HepG2 (cell line): ENCODE results near the gene EFCAB8. TPM values are rescaled to one million over a fixed set of nuclear protein-coding genes. Genes with fewer than 3 reads are reported as not detected.

Source experiments
- ATAC-seq: fragments of 200-7000 bp; cut with Tn5 transposase; 3 replicates; pipeline ENCODE4 v1.9.1; 2020; ENCODE audit warnings: mild to moderate bottlenecking, moderate library complexity
- BruUV-seq: library from RNA; stranded (reverse); fragments of 400-500 nt; replicated peaks from 2 replicates; lab custom pipeline; 2021; lab: Mats Ljungman, UMichigan
- CTCF ChIA-PET: fragments of 300-600 bp; formaldehyde crosslinking; extraction: SDS; loops from one replicate; lab custom pipeline; 2021; ENCODE audit warnings: low total read pairs, inconsistent platforms, low intra/inter-chr PET ratio; lab: Yijun Ruan, JAX
- POLR2A ChIA-PET: fragments of 350-600 bp; sonication (Branson Sonifier 250); formaldehyde crosslinking; loops from one replicate; lab custom pipeline; 2020; ENCODE audit warnings: antibody characterized with exemption, inconsistent platforms; lab: Yijun Ruan, JAX
- DNase-seq: peaks from one replicate; pipeline ENCODE4 v3.0.0-alpha.2; 2015; ENCODE audit warnings: low spot score
- FAIRE-seq: peaks from 3 replicates; lab custom pipeline; 2011; peaks lifted over from hg19 to GRCh38; lab: Jason Lieb, UNC
- H2AFZ ChIP-seq: one replicate; pipeline ENCODE4 v1.6.1; 2011; ENCODE audit warnings: low read length, inconsistent platforms
- H3K27ac ChIP-seq: fragments of 300-600 bp; 3 replicates; pipeline ENCODE4 v1.8.0; 2011; ENCODE audit warnings: mixed run types, mild to moderate bottlenecking, mixed read lengths, low read length, inconsistent platforms; ENCODE audit not compliant: insufficient read depth; ENCODE audit errors: extremely low read length
- H3K27me3 ChIP-seq, 2 experiments: fragments of 200-600 bp in 1 of 2; 2 replicates in 1 of 2; 3 replicates in 1 of 2; pipeline versions ENCODE4 v1.6.0 to v1.8.0; 2011; ENCODE audit warnings: low read length in 2 of 2, mild to moderate bottlenecking in 2 of 2, moderate library complexity in 2 of 2, inconsistent platforms in 1 of 2; ENCODE audit not compliant: insufficient read depth in 2 of 2, control insufficient read depth in 1 of 2
- H3K36me3 ChIP-seq, 2 experiments: fragments of 200-600 bp in 1 of 2; replicated peaks in 1 of 2; 2 replicates in 1 of 2; 3 replicates in 1 of 2; pipeline versions ENCODE4 v1.5.1 to v1.8.0; 2011; ENCODE audit warnings: low read length in 2 of 2, inconsistent platforms in 1 of 2; ENCODE audit not compliant: insufficient read depth in 2 of 2, control insufficient read depth in 1 of 2
- H3K4me1 ChIP-seq: 2 replicates; pipeline ENCODE4 v1.5.1; 2012; ENCODE audit warnings: low read length, inconsistent platforms; ENCODE audit not compliant: insufficient read depth
- H3K4me2 ChIP-seq: 2 replicates; pipeline ENCODE4 v1.6.0; 2011; ENCODE audit warnings: low read depth, low read length, inconsistent platforms
- H3K4me3 ChIP-seq, 3 experiments: fragments of 200-600 bp in 1 of 3; sonication (generic), shearing (Covaris generic) in 1 of 3; replicated peaks in 1 of 3; 2 replicates each; pipeline ENCODE4 v1.5.1; 2011 to 2016; ENCODE audit warnings: low read length in 3 of 3, inconsistent platforms in 2 of 3, low read depth in 2 of 3, mild to moderate bottlenecking in 2 of 3, control low read depth in 1 of 3, mixed read lengths in 1 of 3; ENCODE audit not compliant: insufficient read depth in 1 of 3
- H3K79me2 ChIP-seq: one replicate; pipeline ENCODE4 v1.6.1; 2011; ENCODE audit warnings: low read length, inconsistent platforms; ENCODE audit not compliant: insufficient read depth
- H3K9ac ChIP-seq: 2 replicates; pipeline ENCODE4 v1.6.0; 2011; ENCODE audit warnings: mild to moderate bottlenecking, low read depth, low read length, inconsistent platforms; ENCODE audit not compliant: insufficient read depth
- H3K9me3 ChIP-seq: 2 replicates; pipeline ENCODE4 v1.5.1; 2012; ENCODE audit warnings: mild to moderate bottlenecking, low read length
- H4K20me1 ChIP-seq: 2 replicates; pipeline ENCODE4 v1.6.0; 2011; ENCODE audit warnings: inconsistent platforms, mild to moderate bottlenecking, low read length, moderate library complexity; ENCODE audit not compliant: insufficient read depth
- FOXK2 ChIP-seq: fragments of 450-650 bp; IDR thresholded peaks from 2 replicates; pipeline ENCODE4 v1.6.1; 2016
- KAT7 ChIP-seq: IDR thresholded peaks from 2 replicates; pipeline ENCODE4 v1.6.1; 2018; ENCODE audit warnings: borderline replicate concordance, missing compliant biosample characterization
- PRDM10 ChIP-seq: sonication (generic); formaldehyde crosslinking; IDR thresholded peaks from 2 replicates; pipeline ENCODE4 v1.4.0; 2020; ENCODE audit warnings: low read depth, missing genetic modification reagents
- RARG ChIP-seq: sonication (generic); formaldehyde crosslinking; IDR thresholded peaks from 2 replicates; pipeline ENCODE4 v1.4.0; 2020; ENCODE audit warnings: low read depth, mild to moderate bottlenecking, missing genetic modification reagents
- SAP130 ChIP-seq: IDR thresholded peaks from 2 replicates; pipeline ENCODE4 v1.6.1; 2016; ENCODE audit warnings: low read depth
- ZBTB37 ChIP-seq: sonication (generic); formaldehyde crosslinking; IDR thresholded peaks from 2 replicates; pipeline ENCODE4 v1.4.0; 2020; ENCODE audit warnings: mild to moderate bottlenecking, missing genetic modification reagents
- ZBTB38 ChIP-seq: sonication (generic); formaldehyde crosslinking; IDR thresholded peaks from 2 replicates; pipeline ENCODE4 v1.5.1; 2020; ENCODE audit warnings: mild to moderate bottlenecking, missing genetic modification reagents
- ZFP36L1 ChIP-seq: sonication (generic); formaldehyde crosslinking; IDR thresholded peaks from 2 replicates; pipeline ENCODE4 v1.8.0; 2022; ENCODE audit warnings: mild to moderate bottlenecking, missing genetic modification reagents, moderate library complexity
- ZIK1 ChIP-seq: sonication (generic); formaldehyde crosslinking; IDR thresholded peaks from 2 replicates; pipeline ENCODE4 v1.5.0; 2020; ENCODE audit warnings: mild to moderate bottlenecking, low read depth, missing genetic modification reagents, borderline replicate concordance
- ZNF878 ChIP-seq: sonication (generic); formaldehyde crosslinking; IDR thresholded peaks from 2 replicates; pipeline ENCODE4 v1.8.1; 2023; ENCODE audit warnings: mild to moderate bottlenecking, missing genetic modification reagents, moderate library complexity
- WGBS: methylation state at CpG from one replicate; pipeline ENCODE4 v1.1.6; 2017; ENCODE audit warnings: low lambda C conversion rate; 5-methylcytosine and 5-hydroxymethylcytosine counted together
- in situ Hi-C: cut with HindIII; loops from 2 replicates; pipeline ENCODE4 v1.10.0; 2017; ENCODE audit warnings: low pct_unique_long_range_greater_than_20kb; ENCODE audit not compliant: extremely low pct_ligation_motif_present
- intact Hi-C: fragments of 100-400 bp; cut with micrococcal nuclease; formaldehyde crosslinking; loops from one replicate; pipeline ENCODE4 v1.10.0; 2022; ENCODE audit not compliant: unreplicated experiment
- polyA plus RNA-seq, 8 experiments: library from polyadenylated mRNA; depleted of rRNA in 3 of 8; stranded (reverse) in 7 of 8; unstranded in 1 of 8; fragments of >200 nt; fragmentation: Illumina TruSeq in 4 of 8; extraction: Trizol in 4 of 8; gene quantifications; 2 replicates each; pipeline versions ENCODE4 v1.2.1 to v1.2.3, GENCODE V29; 2011 to 2016; ENCODE audit warnings: low read depth in 4 of 8, missing spikeins in 1 of 8, mixed read lengths in 1 of 8; ENCODE audit not compliant: insufficient read depth in 1 of 8
- total RNA-seq, 5 experiments: library from RNA; depleted of rRNA; stranded (reverse); fragments of >200 nt; fragmentation: Illumina TruSeq; extraction: Trizol; gene quantifications; 2 replicates each; pipeline ENCODE4 v1.2.3, GENCODE V29; 2016; ENCODE audit warnings: low read depth in 1 of 5

Gene EFCAB8
- total and polyA plus RNA-seq, 2 of the 13 experiments (the other 11 are each of a cell fraction or from before 2014, with no cell fraction given): 0.15 to 0.22 TPM

GRCh38 chr20:32898729-32899128 is 40.0 kb downstream of the EFCAB8 start:
- Histone ChIP-seq H3K36me3 (no peaks in the 10 kb centered on the region), H3K9ac (no peak overlapping the region), H3K9me3 (no peaks in the 10 kb centered on the region), H3K27me3 (peaks cover 2 to 39% of the 10 kb centered on the region in 2 experiments; a peak in 2 of 5 replicates), H3K4me3 (no peak overlapping the region), H3K4me1 (peaks cover 21% of the 10 kb centered on the region), H3K27ac (no peak overlapping the region), H4K20me1 (no peaks in the 10 kb centered on the region), H2AFZ (no peak overlapping the region), H3K79me2 (no peaks in the 10 kb centered on the region), H3K4me2 (no peak overlapping the region)
- no peak for ATAC-seq
- in situ Hi-C loops: no loop called here
- 58% methylated on average over 6 of the region's 6 CpGs for WGBS
- intact Hi-C loops: no loop called here
- FAIRE-seq: no peak
- BruUV-seq: no TSS peak
- ChIA-PET CTCF (interaction anchor here (1.2 kb wide), 1 partner anchor 197 kb away, joined by 3 read pairs; no protein-coding TSS in a partner anchor), POLR2A (no interaction called here)
- TF ChIP-seq SAP130 (CRISPR knock-in tag) (peak; percentile 11; the same call in 1 of the 2 replicates), ZFP36L1 (CRISPR knock-in tag) (no peak), FOXK2 (no peak)
- DNase-seq: no peak

- Histone ChIP-seq H3K27me3 (peaks cover 4 to 38% of the 10 kb centered on the region in 2 experiments; a peak in 4 of 5 replicates), H3K4me2 (no peak overlapping the region), H3K9ac (no peak overlapping the region), H3K36me3 (no peaks in the 10 kb centered on the region), H4K20me1 (no peaks in the 10 kb centered on the region), H2AFZ (no peak overlapping the region), H3K79me2 (no peaks in the 10 kb centered on the region), H3K4me3 (no peak overlapping the region), H3K9me3 (no peaks in the 10 kb centered on the region), H3K4me1 (peaks cover 21% of the 10 kb centered on the region), H3K27ac (no peak overlapping the region)
- peak; percentile 73 for ATAC-seq
- in situ Hi-C loops (loop anchor here (5.0 to 10.0 kb wide), 3 partner anchors 100 to 312 kb away; partner anchors contain the start of genes BPIFA3 and SUN5), intact Hi-C loops (loop anchor here (1.0 to 5.0 kb wide), 5 partner anchors 43 to 310 kb away; partner anchors contain the start of gene BPIFB4)
- CTCF ChIA-PET: interaction anchor here (1.4 to 5.9 kb wide), 4 partner anchors 43 to 309 kb away, joined by 7 to 97 read pairs (median 16); no protein-coding TSS in a partner anchor
- 33% methylated on average over 24 of the region's 25 CpGs for WGBS
- no TSS peak for BruUV-seq
- peak; percentile 89 for FAIRE-seq
- peak; percentile 66 for DNase-seq
- POLR2A ChIA-PET: no interaction called here
- no peak for TF ChIP-seq RARG (CRISPR knock-in tag)
- peak; percentile 34; the same call in 1 of the 2 replicates for TF ChIP-seq KAT7
- TF ChIP-seq ZIK1 (CRISPR knock-in tag): no peak
- peak; percentile 54; the same call in 1 of the 2 replicates for TF ChIP-seq ZBTB38 (CRISPR knock-in tag)
- TF ChIP-seq ZBTB37 (CRISPR knock-in tag): no peak
- TF ChIP-seq ZNF878 (CRISPR knock-in tag): no peak
- no peak for TF ChIP-seq PRDM10 (CRISPR knock-in tag)
These were observed 44.0 kb downstream of the EFCAB8 start for GRCh38 chr20:32902456-32903420.
